HEK293 (cell line): Measurements from ENCODE around the gene COG6.

ENCODE experiments used
- CTCF ChIP-seq: fragments of 450-650 bp; formaldehyde crosslinking; IDR thresholded peaks from 2 replicates; pipeline ENCODE4 v1.5.1; 2016; ENCODE audit warnings: missing biosample characterization, missing genetic modification characterization
- HOXA7 ChIP-seq: sonication (generic); formaldehyde crosslinking; IDR thresholded peaks from 2 replicates; pipeline ENCODE4 v1.8.1; 2022; ENCODE audit warnings: missing genetic modification reagents, borderline replicate concordance
- RBAK ChIP-seq: fragments of 450-650 bp; formaldehyde crosslinking; IDR thresholded peaks from 2 replicates; pipeline ENCODE4 v1.5.1; 2016; ENCODE audit warnings: missing biosample characterization, missing genetic modification characterization
- REST ChIP-seq: fragments of 450-650 bp; formaldehyde crosslinking; IDR thresholded peaks from 2 replicates; pipeline ENCODE4 v1.5.1; 2016; ENCODE audit warnings: missing biosample characterization, missing genetic modification characterization
- TRIM28 ChIP-seq: IDR thresholded peaks from 2 replicates; pipeline ENCODE4 v1.6.1; 2011; ENCODE audit warnings: low read length, control low read depth, borderline replicate concordance
- ZNF138 ChIP-seq: fragments of 450-650 bp; formaldehyde crosslinking; IDR thresholded peaks from 2 replicates; pipeline ENCODE4 v1.5.1; 2016; ENCODE audit warnings: missing biosample characterization, missing genetic modification characterization, borderline replicate concordance
- ZNF274 ChIP-seq, 2 experiments: fragments of 200-500 bp in 1 of 2; fragments of 450-650 bp in 1 of 2; sonication (Bioruptor generic) in 1 of 2; formaldehyde crosslinking in 1 of 2; IDR thresholded peaks; 2 replicates each; pipeline versions ENCODE4 v1.5.1 to v1.6.1; 2014 to 2016; ENCODE audit warnings: borderline replicate concordance in 1 of 2, inconsistent platforms in 1 of 2, low read length in 1 of 2, missing biosample characterization in 1 of 2, missing genetic modification characterization in 1 of 2
- ZNF354C ChIP-seq: fragments of 450-650 bp; formaldehyde crosslinking; IDR thresholded peaks from 2 replicates; pipeline ENCODE4 v1.5.1; 2016; ENCODE audit warnings: missing biosample characterization, missing genetic modification characterization, low read depth, borderline replicate concordance
- ZNF416 ChIP-seq: fragments of 450-650 bp; formaldehyde crosslinking; IDR thresholded peaks from 2 replicates; pipeline ENCODE4 v1.5.1; 2016; ENCODE audit warnings: missing biosample characterization, missing genetic modification characterization
- ZNF510 ChIP-seq: fragments of 450-650 bp; formaldehyde crosslinking; IDR thresholded peaks from 2 replicates; pipeline ENCODE4 v1.5.1; 2018; ENCODE audit warnings: mild to moderate bottlenecking, missing genetic modification characterization, missing biosample characterization; ENCODE audit not compliant: insufficient replicate concordance
- ZNF596 ChIP-seq: fragments of 450-650 bp; IDR thresholded peaks from 2 replicates; pipeline ENCODE4 v1.5.0; 2018; ENCODE audit warnings: missing biosample characterization, mild to moderate bottlenecking, missing genetic modification characterization, moderate library complexity
- ZNF707 ChIP-seq: fragments of 450-650 bp; formaldehyde crosslinking; IDR thresholded peaks from 2 replicates; pipeline ENCODE4 v1.5.1; 2016; ENCODE audit warnings: missing biosample characterization, missing genetic modification characterization
- TF ChIP-seq, protein P1 (sequence below): fragments of 450-650 bp; formaldehyde crosslinking; IDR thresholded peaks from 2 replicates; pipeline ENCODE4 v1.5.1; 2017; ENCODE audit warnings: missing biosample characterization, missing genetic modification characterization
- TF ChIP-seq, protein P2 (sequence below): fragments of 450-650 bp; formaldehyde crosslinking; IDR thresholded peaks from 2 replicates; pipeline ENCODE4 v1.5.1; 2016; ENCODE audit warnings: missing biosample characterization, missing genetic modification characterization

DNA sequence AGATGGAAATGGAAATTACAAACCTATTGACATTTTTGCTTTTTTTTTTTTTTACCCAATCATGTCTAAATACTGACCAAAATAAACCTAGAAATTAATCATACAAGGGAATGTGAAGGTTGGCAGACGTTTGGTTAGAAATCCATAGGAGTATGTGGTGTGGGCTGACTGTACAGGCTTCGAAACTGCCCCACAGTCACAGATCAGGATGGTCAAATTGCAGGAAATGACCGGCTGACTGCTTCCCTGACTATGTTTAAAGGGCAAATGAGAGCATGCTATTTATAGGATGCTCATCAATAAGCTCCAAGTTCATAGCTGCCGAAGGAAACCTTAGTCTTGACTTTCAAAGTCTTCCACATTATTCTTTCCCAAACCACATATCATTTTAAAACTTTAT, 118.4 kb downstream of the COG6 start:
- TF ChIP-seq CTCF (tag by site-specific recombination) (no peak), REST (tag by site-specific recombination) (no peak), ZNF354C (tag by site-specific recombination) (no peak), HOXA7 (no peak), ZNF510 (tag by site-specific recombination) (no peak), TRIM28 (no peak), ZNF138 (no peak), ZNF596 (tag by site-specific recombination) (no peak), ZNF274 (IDR thresholded peaks at IDR 0.05; ENCODE audit: low read length) (no peak), ZNF274 (tag by site-specific recombination; IDR thresholded peaks at IDR 0.05; ENCODE audit: borderline replicate concordance) (no peak), ZNF416 (no peak), RBAK (tag by site-specific recombination) (no peak), ZNF707 (no peak)
- TF ChIP-seq, protein P1, sequence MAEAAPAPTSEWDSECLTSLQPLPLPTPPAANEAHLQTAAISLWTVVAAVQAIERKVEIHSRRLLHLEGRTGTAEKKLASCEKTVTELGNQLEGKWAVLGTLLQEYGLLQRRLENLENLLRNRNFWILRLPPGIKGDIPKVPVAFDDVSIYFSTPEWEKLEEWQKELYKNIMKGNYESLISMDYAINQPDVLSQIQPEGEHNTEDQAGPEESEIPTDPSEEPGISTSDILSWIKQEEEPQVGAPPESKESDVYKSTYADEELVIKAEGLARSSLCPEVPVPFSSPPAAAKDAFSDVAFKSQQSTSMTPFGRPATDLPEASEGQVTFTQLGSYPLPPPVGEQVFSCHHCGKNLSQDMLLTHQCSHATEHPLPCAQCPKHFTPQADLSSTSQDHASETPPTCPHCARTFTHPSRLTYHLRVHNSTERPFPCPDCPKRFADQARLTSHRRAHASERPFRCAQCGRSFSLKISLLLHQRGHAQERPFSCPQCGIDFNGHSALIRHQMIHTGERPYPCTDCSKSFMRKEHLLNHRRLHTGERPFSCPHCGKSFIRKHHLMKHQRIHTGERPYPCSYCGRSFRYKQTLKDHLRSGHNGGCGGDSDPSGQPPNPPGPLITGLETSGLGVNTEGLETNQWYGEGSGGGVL (tag by site-specific recombination) = no peak
- TF ChIP-seq, protein P2, sequence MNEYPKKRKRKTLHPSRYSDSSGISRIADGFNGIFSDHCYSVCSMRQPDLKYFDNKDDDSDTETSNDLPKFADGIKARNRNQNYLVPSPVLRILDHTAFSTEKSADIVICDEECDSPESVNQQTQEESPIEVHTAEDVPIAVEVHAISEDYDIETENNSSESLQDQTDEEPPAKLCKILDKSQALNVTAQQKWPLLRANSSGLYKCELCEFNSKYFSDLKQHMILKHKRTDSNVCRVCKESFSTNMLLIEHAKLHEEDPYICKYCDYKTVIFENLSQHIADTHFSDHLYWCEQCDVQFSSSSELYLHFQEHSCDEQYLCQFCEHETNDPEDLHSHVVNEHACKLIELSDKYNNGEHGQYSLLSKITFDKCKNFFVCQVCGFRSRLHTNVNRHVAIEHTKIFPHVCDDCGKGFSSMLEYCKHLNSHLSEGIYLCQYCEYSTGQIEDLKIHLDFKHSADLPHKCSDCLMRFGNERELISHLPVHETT (tag by site-specific recombination) = no peak
